MM.1S (cell line): ENCODE data around the gene CFAP141.

Experiments used
- DNase-seq: peaks from one replicate; pipeline ENCODE4 v3.0.0-alpha.2; 2015
- H2AFZ ChIP-seq: fragments of 300-600 bp; sonication (generic); 2 replicates; pipeline ENCODE4 v1.6.0; 2016; ENCODE audit warnings: antibody characterized with exemption, low read length
- H3F3A ChIP-seq: fragments of 300-600 bp; sonication (generic); 2 replicates; pipeline ENCODE4 v1.6.1; 2016; ENCODE audit warnings: mild to moderate bottlenecking, antibody characterized with exemption, low read length, moderate library complexity, mixed read lengths; ENCODE audit not compliant: insufficient read depth
- H3K27ac ChIP-seq: fragments of 300-600 bp; sonication (generic); 2 replicates; pipeline ENCODE4 v1.5.1; 2016; ENCODE audit warnings: mild to moderate bottlenecking, low read length
- H3K27me3 ChIP-seq: fragments of 300-600 bp; sonication (generic); replicated peaks from 2 replicates; pipeline ENCODE4 v1.6.0; 2016; ENCODE audit warnings: low read length; ENCODE audit not compliant: insufficient read depth
- H3K36me3 ChIP-seq: fragments of 300-600 bp; sonication (generic); replicated peaks from 2 replicates; pipeline ENCODE4 v1.6.1; 2016; ENCODE audit warnings: mild to moderate bottlenecking, low read length, mixed read lengths; ENCODE audit not compliant: insufficient read depth
- H3K4me1 ChIP-seq: fragments of 300-600 bp; sonication (generic); 2 replicates; pipeline ENCODE4 v1.6.1; 2016; ENCODE audit warnings: low read length, mixed read lengths
- H3K4me2 ChIP-seq: fragments of 300-600 bp; sonication (generic); 2 replicates; pipeline ENCODE4 v1.6.0; 2016; ENCODE audit warnings: low read depth, low read length
- H3K4me3 ChIP-seq: fragments of 300-600 bp; sonication (generic); 2 replicates; pipeline ENCODE4 v1.5.1; 2016; ENCODE audit warnings: low read length, mixed read lengths
- H3K79me2 ChIP-seq: fragments of 300-600 bp; sonication (generic); 2 replicates; pipeline ENCODE4 v1.6.1; 2016; ENCODE audit warnings: mixed run types, low read length, mixed read lengths
- H3K9ac ChIP-seq: fragments of 300-600 bp; sonication (generic); 2 replicates; pipeline ENCODE4 v1.6.1; 2016; ENCODE audit warnings: low read length, mixed read lengths
- H3K9me2 ChIP-seq: fragments of 300-600 bp; sonication (generic); replicated peaks from 2 replicates; pipeline ENCODE4 v1.6.1; 2016; ENCODE audit warnings: mild to moderate bottlenecking, low read length, mixed read lengths; ENCODE audit not compliant: insufficient read depth
- H3K9me3 ChIP-seq: fragments of 300-600 bp; sonication (generic); replicated peaks from 2 replicates; pipeline ENCODE4 v1.6.1; 2016; ENCODE audit warnings: mild to moderate bottlenecking, low read length, mixed read lengths; ENCODE audit not compliant: insufficient read depth
- H4K20me1 ChIP-seq: fragments of 300-600 bp; sonication (generic); 2 replicates; pipeline ENCODE4 v1.6.1; 2016; ENCODE audit warnings: mild to moderate bottlenecking, low read length, moderate library complexity, mixed read lengths; ENCODE audit not compliant: insufficient read depth
- CTCF ChIP-seq: fragments of 300-600 bp; sonication (generic); IDR thresholded peaks from 2 replicates; pipeline ENCODE4 v1.5.1; 2016; ENCODE audit warnings: antibody characterized with exemption, low read length, mixed read lengths
- EZH2 ChIP-seq: fragments of 300-600 bp; sonication (generic); optimal IDR thresholded peaks from 2 replicates; pipeline ENCODE3; 2017; ENCODE audit warnings: low read depth, mild to moderate bottlenecking, antibody characterized with exemption, low read length, mixed read lengths
- EZH2phosphoT487 ChIP-seq: fragments of 300-600 bp; sonication (generic); IDR thresholded peaks from 2 replicates; pipeline ENCODE4 v1.6.1; 2018; ENCODE audit warnings: antibody characterized with exemption, low read length

Gene CFAP141

GRCh38 chr1:154182344-154183045, 23.6 kb downstream of the CFAP141 start:
- Histone ChIP-seq H3K27ac (peak overlapping the region; percentile 69), H3K79me2 (peaks cover 55% of the 10 kb centered on the region), H3F3A (peaks cover 47% of the 10 kb centered on the region), H3K4me2 (peak overlapping the region; percentile 71), H2AFZ (peak overlapping the region; percentile 27), H3K9me3 (no peaks in the 10 kb centered on the region), H3K36me3 (0 out of 2 replicates have a peak, but pooled peaks cover 4% of the 10 kb centered on the region), H3K9ac (peak overlapping the region; percentile 76), H4K20me1 (peaks cover 44% of the 10 kb centered on the region), H3K27me3 (no peaks in the 10 kb centered on the region), H3K4me3 (peak overlapping the region; percentile 89), H3K9me2 (no peaks in the 10 kb centered on the region), H3K4me1 (peaks cover 52% of the 10 kb centered on the region)
- DNase-seq = peak; percentile 82
- TF ChIP-seq CTCF (no peak), EZH2 (no peak), EZH2phosphoT487 (no peak)

- H3K27me3 ChIP-seq = no peaks in the 10 kb centered on the region
- H3K79me2 ChIP-seq = peaks cover 61% of the 10 kb centered on the region
- no peak overlapping the region for H2AFZ ChIP-seq
- no peak for TF ChIP-seq EZH2phosphoT487
- no peak for TF ChIP-seq EZH2
- TF ChIP-seq CTCF = no peak
- peak overlapping the region; percentile 71 for H3K4me2 ChIP-seq
- peaks cover 50% of the 10 kb centered on the region for H4K20me1 ChIP-seq
- peak overlapping the region; percentile 89 for H3K4me3 ChIP-seq
- H3K9me3 ChIP-seq = no peaks in the 10 kb centered on the region
- 0 out of 2 replicates have a peak, but pooled peaks cover 4% of the 10 kb centered on the region for H3K36me3 ChIP-seq
- peaks cover 47% of the 10 kb centered on the region for H3F3A ChIP-seq
- no peaks in the 10 kb centered on the region for H3K9me2 ChIP-seq
- DNase-seq = no peak
- peak overlapping the region; percentile 69; the same call in 1 of the 2 replicates for H3K27ac ChIP-seq
- H3K4me1 ChIP-seq = peaks cover 53% of the 10 kb centered on the region
- H3K9ac ChIP-seq = peak overlapping the region; percentile 76
These were observed 24.2 kb downstream of the CFAP141 start for GRCh38 chr1:154181944-154182343.

- peaks cover 38% of the 10 kb centered on the region for H3F3A ChIP-seq
- H3K9ac ChIP-seq = no peak overlapping the region
- H3K27me3 ChIP-seq = no peaks in the 10 kb centered on the region
- peak; percentile 34 for DNase-seq
- H4K20me1 ChIP-seq = peaks cover 66% of the 10 kb centered on the region
- H3K79me2 ChIP-seq = peaks cover 79% of the 10 kb centered on the region
- H3K36me3 ChIP-seq = peaks cover 4% of the 10 kb centered on the region; the same call in 1 of the 2 replicates
- peaks cover 50% of the 10 kb centered on the region for H3K4me1 ChIP-seq
- no peak for TF ChIP-seq CTCF
- no peak for TF ChIP-seq EZH2phosphoT487
- no peaks in the 10 kb centered on the region for H3K9me3 ChIP-seq
- H3K4me3 ChIP-seq = no peak overlapping the region
- H3K27ac ChIP-seq = no peak overlapping the region; the same call in 1 of the 2 replicates
- no peak overlapping the region for H2AFZ ChIP-seq
- H3K4me2 ChIP-seq = peak overlapping the region; percentile 22
- no peaks in the 10 kb centered on the region for H3K9me2 ChIP-seq
These were observed 26.0 kb downstream of the CFAP141 start for GRCh38 chr1:154179946-154180687.
